Testis (tissue), 3 donors: ENCODE measurements around the gene CCDC150. TPM values are rescaled to one million over a fixed set of nuclear protein-coding genes. Genes with fewer than 3 reads are reported as not detected.

ENCODE experiments used
- DNase-seq: peaks from one replicate; pipeline ENCODE4 v3.0.0-alpha.2; 2019
- H3K27ac ChIP-seq, 2 donors: fragments of 200-600 bp; sonication (generic); one replicate each; pipeline ENCODE4 v1.5.1; 2019
- H3K27me3 ChIP-seq: fragments of 200-600 bp; sonication (generic); one replicate; pipeline ENCODE4 v1.5.1; 2019
- H3K36me3 ChIP-seq: fragments of 200-600 bp; sonication (generic); one replicate; pipeline ENCODE4 v1.5.1; 2017; ENCODE audit warnings: low read depth; ENCODE audit errors: missing control alignments
- H3K4me1 ChIP-seq: fragments of 200-600 bp; sonication (generic); one replicate; pipeline ENCODE4 v1.5.1; 2019
- H3K4me3 ChIP-seq, 2 donors: fragments of 200-600 bp; sonication (generic); one replicate each; pipeline ENCODE4 v1.5.1; 2017 to 2019
- H3K9me3 ChIP-seq: fragments of 200-600 bp; sonication (generic); one replicate; pipeline ENCODE4 v1.5.1; 2017
- CTCF ChIP-seq, 3 experiments: fragments of 450-650 bp in 2 of 3; fragments of 200-600 bp in 1 of 3; sonication (generic) in 1 of 3; IDR thresholded peaks; one replicate each; pipeline ENCODE4 v1.5.1; 2016 to 2019; ENCODE audit warnings: antibody characterized with exemption in 3 of 3, mild to moderate bottlenecking in 2 of 3, moderate library complexity in 1 of 3
- POLR2A ChIP-seq: fragments of 450-650 bp; IDR thresholded peaks from one replicate; pipeline ENCODE4 v1.6.1; 2017; ENCODE audit warnings: antibody characterized with exemption, mild to moderate bottlenecking, moderate library complexity
- WGBS, 2 donors: methylation state at CpG; one replicate each; pipeline ENCODE4 v1.1.5; 2018; 5-methylcytosine and 5-hydroxymethylcytosine counted together
- intact Hi-C: fragments of 100-400 bp; cut with DNase I; formaldehyde crosslinking; loops from one replicate; pipeline ENCODE4 v1.15.1; 2023; ENCODE audit warnings: low total_unique reads
- polyA plus RNA-seq: library from polyadenylated mRNA; stranded (reverse); fragments of 350-450 nt; fragmentation: Illumina TruSeq; extraction: RNeasy Lipid Tissue Mini Kit (QIAGEN cat#74804); gene quantifications from one replicate; pipeline ENCODE4 v1.2.3, GENCODE V29; 2014; ENCODE audit warnings: low read depth, low replicate concordance; ENCODE audit not compliant: insufficient read depth
- small RNA-seq, 2 donors: library from RNA; depleted of rRNA; stranded (forward); fragments of <200 nt; gene quantifications; one replicate each; pipeline ENCODE3, GENCODE V24; 2016
- total RNA-seq, 2 donors: library from RNA; depleted of rRNA; stranded (reverse); fragments of >200 nt; gene quantifications; one replicate each; pipeline ENCODE4 v1.2.3, GENCODE V29; 2016

Gene CCDC150
- total and polyA plus RNA-seq, 3 donors from 2014 or later = 22.7 to 52.0 (median 31.7) TPM

DNA sequence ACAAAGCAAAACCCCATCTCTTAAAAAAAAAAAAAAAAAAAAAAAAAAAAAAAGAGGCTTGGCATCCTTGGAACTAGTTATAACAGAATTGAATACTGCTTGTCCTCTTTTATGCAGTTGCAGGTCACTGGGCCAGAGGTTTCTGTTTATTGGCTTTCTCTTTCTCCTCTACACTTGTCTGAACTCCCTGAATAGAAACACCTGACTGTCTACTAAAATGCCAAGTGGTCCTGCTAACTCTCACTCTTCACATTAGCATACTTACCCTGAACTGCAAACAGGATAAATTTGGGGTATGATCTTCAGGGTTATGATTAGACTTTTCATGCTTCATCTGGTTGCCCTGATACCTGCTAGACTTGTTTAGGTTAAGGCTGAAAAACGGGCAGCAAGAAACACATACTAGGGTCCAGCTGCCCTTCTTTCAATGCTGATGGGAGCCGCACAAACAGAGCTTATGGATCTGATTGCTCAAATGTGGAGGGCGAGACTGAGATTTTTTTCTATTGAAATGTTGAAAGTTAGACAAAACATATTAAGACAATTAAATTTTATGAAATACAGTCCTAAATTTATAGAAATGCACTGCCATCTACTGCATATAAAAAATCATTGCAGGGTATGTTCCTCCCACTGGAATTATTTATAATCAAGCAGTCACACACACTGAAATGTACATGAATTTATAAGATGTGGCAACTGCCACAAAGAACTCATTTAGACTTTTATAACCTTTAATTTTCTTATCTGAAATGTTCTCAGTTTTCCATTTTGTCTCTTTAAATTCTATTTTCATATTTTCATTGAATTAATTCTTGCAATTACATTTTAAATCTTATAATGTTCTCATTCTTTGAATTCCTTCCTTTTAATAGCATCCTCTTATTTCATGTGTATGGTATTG, 119.2 kb downstream of the CCDC150 start:
- no peaks in the 10 kb centered on the region for H3K9me3 ChIP-seq
- intact Hi-C loops = no loop called here
- H3K27ac ChIP-seq = no peak overlapping the region
- H3K4me1 ChIP-seq = no peaks in the 10 kb centered on the region
- H3K27me3 ChIP-seq = no peaks in the 10 kb centered on the region
- no peak for DNase-seq
- no peak overlapping the region for H3K4me3 ChIP-seq
- 59 to 66% methylated on average over 3 of the region's 3 CpGs for whole genome bisulfite sequencing, 2 donors
- no peaks in the 10 kb centered on the region for H3K36me3 ChIP-seq
- TF ChIP-seq POLR2A (no peak), CTCF (IDR thresholded peaks at IDR 0.05) (peak; percentile 6 to 20 (median 13))

DNA sequence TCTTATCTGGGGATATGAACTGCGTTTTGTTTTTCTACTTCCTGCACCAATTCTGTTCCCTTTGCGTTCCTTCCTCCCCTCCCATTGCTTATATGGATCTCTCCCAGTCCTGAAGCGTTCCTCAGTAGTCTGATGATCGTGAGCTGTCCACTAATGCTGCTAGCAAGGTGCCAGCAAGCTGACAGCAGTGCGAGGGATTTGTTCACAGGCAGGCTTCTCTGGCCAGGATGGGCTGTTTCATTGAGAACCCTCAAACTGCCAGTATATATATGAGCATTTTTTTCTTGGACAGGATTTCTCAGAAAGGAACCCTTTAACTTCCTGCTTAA, 119.8 kb downstream of the CCDC150 start:
- no peak for TF ChIP-seq POLR2A
- no peak for TF ChIP-seq CTCF (IDR thresholded peaks at IDR 0.05)
- H3K27me3 ChIP-seq = no peaks in the 10 kb centered on the region
- no peak overlapping the region for H3K27ac ChIP-seq
- H3K36me3 ChIP-seq = no peaks in the 10 kb centered on the region
- WGBS, 2 donors = 49 to 60% methylated on average over 5 of the region's 5 CpGs
- intact Hi-C loops = no loop called here
- H3K4me3 ChIP-seq = no peak overlapping the region
- no peak for DNase-seq
- H3K4me1 ChIP-seq = no peaks in the 10 kb centered on the region
- no peaks in the 10 kb centered on the region for H3K9me3 ChIP-seq

DNA sequence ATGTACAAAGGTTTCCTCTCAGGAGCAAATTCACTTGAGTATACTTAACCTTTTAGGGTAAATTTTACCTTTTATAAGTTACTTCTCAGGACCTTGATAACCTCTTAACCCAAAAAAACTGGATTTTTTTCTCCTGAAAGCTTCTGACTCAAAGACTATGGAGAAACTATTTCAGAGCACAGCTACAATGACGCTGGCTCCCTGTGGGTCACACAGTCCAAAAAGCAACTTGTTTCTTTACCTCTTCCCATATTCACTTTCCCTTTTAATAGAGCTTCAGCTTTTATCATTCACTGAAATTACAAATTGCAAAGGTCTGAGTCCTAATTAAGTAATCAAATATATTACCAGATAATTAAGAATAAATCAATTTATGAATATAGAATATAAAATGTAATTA, 127.6 kb downstream of the CCDC150 start:
- intact Hi-C loops = no loop called here
- Histone ChIP-seq H3K27me3 (no peaks in the 10 kb centered on the region), H3K9me3 (no peaks in the 10 kb centered on the region), H3K4me1 (no peaks in the 10 kb centered on the region), H3K36me3 (no peaks in the 10 kb centered on the region), H3K4me3 (no peak overlapping the region), H3K27ac (no peak overlapping the region)
- WGBS, 2 donors = 85 to 100% methylated on average over 1 of the region's 1 CpG
- TF ChIP-seq CTCF (IDR thresholded peaks at IDR 0.05) (no peak), POLR2A (no peak)
- DNase-seq = no peak

Small RNA genes lying within 50 kb of the gene (small RNA-seq; reads per million reads assigned to genes)
- gene RF00424 = 0 reads per million in 2 donors

Other genes starting within 250 kb of the CCDC150 start
- gene HECW2, start 46.2 kb upstream of the CCDC150 start, total RNA-seq = 10 to 100 TPM; 16.7 to 24.7 TPM
- 7.3 TPM for gene HECW2, start 46.2 kb upstream of the CCDC150 start, polyA plus RNA-seq
- gene GTF3C3, start 160.0 kb downstream of the CCDC150 start, total RNA-seq = 10 to 100 TPM; 40.1 to 47.2 TPM
- 28.1 TPM for gene GTF3C3, start 160.0 kb downstream of the CCDC150 start, polyA plus RNA-seq
- 1 to 10 TPM in 1 of 2 donors, not detected in 1; 1.2 TPM for gene C2orf66, start 169.6 kb downstream of the CCDC150 start, total RNA-seq
- gene C2orf66, start 169.6 kb downstream of the CCDC150 start, polyA plus RNA-seq = 0.87 TPM